Panc1 (cell line): Measurements from ENCODE around the gene DDX27. TPM values are rescaled to one million over a fixed set of nuclear protein-coding genes. Genes with fewer than 3 reads are reported as not detected.

Experiments
- ATAC-seq: fragments of 200-7000 bp; cut with Tn5 transposase; 2 replicates; pipeline ENCODE4 v1.9.1; 2020; ENCODE audit warnings: mild to moderate bottlenecking, moderate library complexity
- BruUV-seq: library from RNA; stranded (reverse); fragments of 400-500 nt; replicated peaks from 2 replicates; lab custom pipeline; 2021; lab: Mats Ljungman, UMichigan
- CTCF ChIA-PET: fragments of 300-600 bp; sonication (Branson Sonifier 250); formaldehyde crosslinking; loops from one replicate; lab custom pipeline; 2022; ENCODE audit warnings: antibody characterized with exemption; lab: Charles Lee
- POLR2A ChIA-PET: fragments of 300-600 bp; sonication (Branson Sonifier 250); formaldehyde crosslinking; loops from one replicate; lab custom pipeline; 2022; ENCODE audit warnings: antibody characterized with exemption; lab: Charles Lee
- DNase-seq: peaks from one replicate; pipeline ENCODE4 v3.0.0-alpha.2; 2010; ENCODE audit warnings: low read depth, low spot score
- H3K27ac ChIP-seq: 2 replicates; pipeline ENCODE4 v1.5.1; 2011; ENCODE audit warnings: mild to moderate bottlenecking, low read length, inconsistent platforms
- H3K27me3 ChIP-seq: fragments of 200-500 bp; sonication (Bioruptor generic); 2 replicates; pipeline ENCODE4 v1.6.0; 2014; ENCODE audit warnings: low read length, inconsistent platforms; ENCODE audit not compliant: control insufficient read depth, insufficient read depth
- H3K36me3 ChIP-seq: fragments of 200-500 bp; sonication (Bioruptor generic); 2 replicates; pipeline ENCODE4 v1.5.1; 2014; ENCODE audit warnings: inconsistent platforms, mild to moderate bottlenecking, low read length, moderate library complexity; ENCODE audit not compliant: control insufficient read depth, insufficient read depth
- H3K4me1 ChIP-seq: 2 replicates; pipeline ENCODE4 v1.5.1; 2011; ENCODE audit warnings: inconsistent platforms, mild to moderate bottlenecking, low read length, moderate library complexity; ENCODE audit not compliant: control insufficient read depth, insufficient read depth
- H3K4me3 ChIP-seq, 2 experiments: 2 replicates each; pipeline ENCODE4 v1.5.1; 2011 to 2012; ENCODE audit warnings: low read depth in 2 of 2, low read length in 2 of 2, mild to moderate bottlenecking in 2 of 2, inconsistent platforms in 1 of 2, moderate library complexity in 1 of 2
- H3K9me3 ChIP-seq: fragments of 200-500 bp; sonication (Bioruptor generic); 2 replicates; pipeline ENCODE4 v1.5.1; 2014; ENCODE audit warnings: low read depth, mild to moderate bottlenecking, inconsistent platforms, low read length, moderate library complexity; ENCODE audit not compliant: control insufficient read depth, insufficient read depth
- CTCF ChIP-seq: fragments of 450-650 bp; IDR thresholded peaks from 2 replicates; pipeline ENCODE4 v1.5.1; 2017; ENCODE audit warnings: mild to moderate bottlenecking
- POLR2AphosphoS5 ChIP-seq: IDR thresholded peaks from 2 replicates; pipeline ENCODE4 v1.6.1; 2012; ENCODE audit warnings: mild to moderate bottlenecking, low read depth, low read length, moderate library complexity
- REST ChIP-seq, 2 experiments: IDR thresholded peaks; 2 replicates each; pipeline ENCODE4 v1.6.1; 2011 to 2012; ENCODE audit warnings: low read depth in 2 of 2, control low read depth in 1 of 2, low read length in 1 of 2, mild to moderate bottlenecking in 1 of 2, moderate library complexity in 1 of 2; ENCODE audit not compliant: insufficient read depth in 1 of 2
- SIN3A ChIP-seq: IDR thresholded peaks from 2 replicates; pipeline ENCODE4 v1.6.1; 2012; ENCODE audit warnings: low read depth, mild to moderate bottlenecking, low read length, moderate library complexity, borderline replicate concordance; ENCODE audit not compliant: insufficient read depth
- TCF7L2 ChIP-seq: IDR thresholded peaks from 2 replicates; pipeline ENCODE4 v1.6.1; 2011; ENCODE audit warnings: mild to moderate bottlenecking, low read depth, low read length, inconsistent platforms
- in situ Hi-C: cut with HindIII; loops from 2 replicates; pipeline ENCODE4 v1.10.0; 2016; ENCODE audit warnings: low sequenced_read_pairs, low pct_unique_long_range_greater_than_20kb
- intact Hi-C: fragments of 100-400 bp; cut with micrococcal nuclease; formaldehyde crosslinking; loops from one replicate; pipeline ENCODE4 v1.10.0; 2022; ENCODE audit not compliant: unreplicated experiment
- total RNA-seq: library from RNA; stranded (reverse); gene quantifications from one replicate; pipeline ENCODE4 v1.2.1, GENCODE V29; 2021; ENCODE audit not compliant: unreplicated experiment

The DDX27 gene
- total RNA-seq, 1 experiment from 2014 or later: 63.4 TPM

GRCh38 chr20:49286689-49287551 lies 67.7 kb downstream of the DDX27 start:
- Histone ChIP-seq H3K4me1 (peaks cover 63% of the 10 kb centered on the region), H3K36me3 (peaks cover 69% of the 10 kb centered on the region), H3K27ac (peak overlapping the region; percentile 56; the same call in 1 of the 2 replicates), H3K27me3 (no peaks in the 10 kb centered on the region), H3K4me3 (no peak overlapping the region), H3K9me3 (no peaks in the 10 kb centered on the region)
- ChIA-PET POLR2A (interaction anchor here (0.5 kb wide), 1 partner anchor 229 kb away, joined by 6 read pairs; no protein-coding TSS in a partner anchor), CTCF (no interaction called here)
- DNase-seq: no peak
- intact Hi-C loops: no loop called here
- no peak for ATAC-seq
- no TSS peak for BruUV-seq
- TF ChIP-seq REST (IDR thresholded peaks at IDR 0.05; ENCODE audit: insufficient read depth in 1 of 2, low read depth in 2 of 2, low read length in 1 of 2) (no peak), SIN3A (no peak), POLR2AphosphoS5 (no peak; the same call in 1 of the 2 replicates), CTCF (no peak), TCF7L2 (no peak)
- in situ Hi-C loops: no loop called here

GRCh38 chr20:49287555-49288249 lies 68.5 kb downstream of the DDX27 start:
- ChIA-PET CTCF (interaction anchor here (0.5 kb wide), 1 partner anchor 47 kb away, joined by 3 read pairs; no protein-coding TSS in a partner anchor), POLR2A (no interaction called here)
- TF ChIP-seq TCF7L2 (no peak), POLR2AphosphoS5 (peak; percentile 75), SIN3A (no peak), REST (IDR thresholded peaks at IDR 0.05; ENCODE audit: insufficient read depth in 1 of 2, low read depth in 2 of 2, low read length in 1 of 2) (no peak)
- ATAC-seq (no peak), DNase-seq (no peak)
- Histone ChIP-seq H3K27me3 (no peaks in the 10 kb centered on the region), H3K4me1 (peaks cover 55% of the 10 kb centered on the region), H3K9me3 (no peaks in the 10 kb centered on the region), H3K36me3 (peaks cover 62% of the 10 kb centered on the region), H3K27ac (peak overlapping the region; percentile 56), H3K4me3 (no peak overlapping the region)
- no TSS peak for BruUV-seq
- intact Hi-C loops (no loop called here), in situ Hi-C loops (no loop called here)
